Neural cell (in vitro differentiated cells): ENCODE data around the gene ZIM2. TPM values are rescaled to one million over a fixed set of nuclear protein-coding genes. Genes with fewer than 3 reads are reported as not detected.

Experiments used
- H2AFZ ChIP-seq: fragments of 200-600, 300-800 bp; sonication (generic), shearing (Covaris generic); 2 replicates; pipeline ENCODE4 v1.6.0; 2014; ENCODE audit warnings: low read depth, mild to moderate bottlenecking, antibody characterized with exemption, low read length, moderate library complexity
- H3F3A ChIP-seq: fragments of 200-600 bp; shearing (Covaris generic); 2 replicates; pipeline ENCODE4 v1.6.1; 2016; ENCODE audit warnings: mild to moderate bottlenecking, moderate library complexity, mixed read lengths, antibody characterized with exemption, low read length; ENCODE audit not compliant: insufficient read depth, poor library complexity, severe bottlenecking
- H3K27ac ChIP-seq: fragments of 200-600, 300-800 bp; sonication (generic), shearing (Covaris generic); 2 replicates; pipeline ENCODE4 v1.5.1; 2014; ENCODE audit warnings: mild to moderate bottlenecking, low read length, moderate library complexity
- H3K27me3 ChIP-seq: fragments of 300-800, 200-600 bp; sonication (generic), shearing (Covaris generic); 2 replicates; pipeline ENCODE4 v1.6.0; 2014; ENCODE audit warnings: mild to moderate bottlenecking, low read depth, low read length, moderate library complexity; ENCODE audit not compliant: insufficient read depth
- H3K36me3 ChIP-seq: fragments of 300-800, 200-600 bp; sonication (generic), shearing (Covaris generic); 2 replicates; pipeline ENCODE4 v1.5.1; 2014; ENCODE audit warnings: mild to moderate bottlenecking, antibody characterized with exemption, low read length, moderate library complexity; ENCODE audit not compliant: insufficient read depth
- H3K4me2 ChIP-seq: fragments of 300-800, 200-600 bp; sonication (generic), shearing (Covaris generic); 2 replicates; pipeline ENCODE4 v1.6.0; 2014; ENCODE audit warnings: mild to moderate bottlenecking, low read length
- H3K4me3 ChIP-seq: fragments of 300-800, 200-600 bp; sonication (generic), shearing (Covaris generic); 2 replicates; pipeline ENCODE4 v1.5.1; 2014; ENCODE audit warnings: mild to moderate bottlenecking, low read length, moderate library complexity
- H3K79me2 ChIP-seq: fragments of 200-600 bp; shearing (Covaris generic); replicated peaks from 2 replicates; pipeline ENCODE4 v1.6.0; 2014; ENCODE audit warnings: mild to moderate bottlenecking, low read length, moderate library complexity; ENCODE audit not compliant: insufficient read depth
- H3K9ac ChIP-seq: fragments of 300-800, 200-600 bp; sonication (generic), shearing (Covaris generic); 2 replicates; pipeline ENCODE4 v1.6.1; 2016; ENCODE audit warnings: mild to moderate bottlenecking, low read length, mixed read lengths
- H3K9me2 ChIP-seq: fragments of 200-600 bp; shearing (Covaris generic); 2 replicates; pipeline ENCODE4 v1.6.1; 2016; ENCODE audit warnings: mild to moderate bottlenecking, low read length, mixed read lengths; ENCODE audit not compliant: insufficient read depth
- H3K9me3 ChIP-seq: fragments of 200-600, 300-800 bp; sonication (generic), shearing (Covaris generic); 2 replicates; pipeline ENCODE4 v1.6.1; 2016; ENCODE audit warnings: mild to moderate bottlenecking, mixed run types, low read length, moderate library complexity, mixed read lengths
- H4K20me1 ChIP-seq: fragments of 200-600 bp; shearing (Covaris generic); 2 replicates; pipeline ENCODE4 v1.6.1; 2016; ENCODE audit warnings: mild to moderate bottlenecking, mixed run types; ENCODE audit not compliant: insufficient read depth
- CTCF ChIP-seq: fragments of 450-650 bp; IDR thresholded peaks from 2 replicates; pipeline ENCODE4 v1.5.1; 2014; ENCODE audit warnings: antibody characterized with exemption, mild to moderate bottlenecking, moderate library complexity; ENCODE audit not compliant: poor library complexity, severe bottlenecking
- EP300 ChIP-seq: fragments of 450-650 bp; conservative IDR thresholded peaks from 2 replicates; pipeline ENCODE4 v1.6.1; 2014; ENCODE audit warnings: antibody characterized with exemption, mild to moderate bottlenecking, moderate library complexity; ENCODE audit not compliant: poor library complexity, severe bottlenecking
- EZH2 ChIP-seq: fragments of 200-600, 300-800 bp; shearing (Covaris generic), sonication (generic); IDR thresholded peaks from 2 replicates; pipeline ENCODE4 v1.6.1; 2014; ENCODE audit warnings: antibody characterized with exemption, low read length, borderline replicate concordance, mild to moderate bottlenecking; ENCODE audit not compliant: insufficient read depth, poor library complexity, severe bottlenecking
- MXI1 ChIP-seq: fragments of 450-650 bp; conservative IDR thresholded peaks from 2 replicates; pipeline ENCODE4 v1.6.1; 2014; ENCODE audit warnings: antibody characterized with exemption, mild to moderate bottlenecking; ENCODE audit not compliant: poor library complexity, severe bottlenecking
- POLR2AphosphoS5 ChIP-seq: IDR thresholded peaks from 2 replicates; pipeline ENCODE4 v1.6.1; 2012
- RAD21 ChIP-seq: fragments of 450-650 bp; conservative IDR thresholded peaks from 2 replicates; pipeline ENCODE4 v1.6.1; 2014; ENCODE audit warnings: antibody characterized with exemption, mild to moderate bottlenecking, moderate library complexity
- REST ChIP-seq: IDR thresholded peaks from 2 replicates; pipeline ENCODE4 v1.6.1; 2012; ENCODE audit warnings: borderline replicate concordance
- SMC3 ChIP-seq: fragments of 450-650 bp; conservative IDR thresholded peaks from 2 replicates; pipeline ENCODE4 v1.6.1; 2014; ENCODE audit warnings: antibody characterized with exemption, mild to moderate bottlenecking, moderate library complexity; ENCODE audit not compliant: poor library complexity
- TAF1 ChIP-seq: IDR thresholded peaks from 2 replicates; pipeline ENCODE4 v1.6.1; 2012; ENCODE audit warnings: low read depth
- polyA plus RNA-seq: library from polyadenylated mRNA; depleted of rRNA; stranded (reverse); fragments of >200 nt; gene quantifications from 2 replicates; pipeline ENCODE4 v1.2.3, GENCODE V29; 2014

ZIM2 gene
- polyA plus RNA-seq, 1 donor from 2014 or later = not detected

- no peak overlapping the region for H3K27ac ChIP-seq
- TF ChIP-seq TAF1 (no peak), EZH2 (no peak), RAD21 (no peak), SMC3 (no peak), REST (no peak), POLR2AphosphoS5 (no peak), CTCF (no peak), MXI1 (no peak), EP300 (no peak)
- no peaks in the 10 kb centered on the region for H3K79me2 ChIP-seq
- no peaks in the 10 kb centered on the region for H3K9me2 ChIP-seq
- no peak overlapping the region for H3K9ac ChIP-seq
- no peak overlapping the region for H3K4me2 ChIP-seq
- H3K9me3 ChIP-seq = peaks cover 13% of the 10 kb centered on the region
- no peak overlapping the region for H3K4me3 ChIP-seq
- H4K20me1 ChIP-seq = no peaks in the 10 kb centered on the region
- no peaks in the 10 kb centered on the region for H3K27me3 ChIP-seq
- H2AFZ ChIP-seq = no peak overlapping the region
- H3K36me3 ChIP-seq = no peaks in the 10 kb centered on the region
- H3F3A ChIP-seq = no peaks in the 10 kb centered on the region
These were observed 18.9 kb downstream of the ZIM2 start for GRCh38 chr19:56821675-56822074.

GRCh38 chr19:56821209-56821608 is 19.3 kb downstream of the ZIM2 start:
- no peak for TF ChIP-seq MXI1
- TF ChIP-seq EP300 = no peak
- no peak for TF ChIP-seq SMC3
- no peak for TF ChIP-seq TAF1
- no peak for TF ChIP-seq CTCF
- no peak for TF ChIP-seq REST
- TF ChIP-seq POLR2AphosphoS5 = no peak
- no peak for TF ChIP-seq RAD21
- no peak for TF ChIP-seq EZH2
- Histone ChIP-seq H3K36me3 (no peaks in the 10 kb centered on the region), H3K4me3 (no peak overlapping the region), H3K4me2 (no peak overlapping the region), H3K27me3 (no peaks in the 10 kb centered on the region), H3K9ac (no peak overlapping the region), H3F3A (no peaks in the 10 kb centered on the region), H3K9me3 (peaks cover 15% of the 10 kb centered on the region), H4K20me1 (no peaks in the 10 kb centered on the region), H3K79me2 (no peaks in the 10 kb centered on the region), H3K27ac (no peak overlapping the region), H2AFZ (no peak overlapping the region), H3K9me2 (no peaks in the 10 kb centered on the region)
